Stimulated activated CD8-positive, alpha-beta memory T cell treated with anti-CD3 and anti-CD28 coated beads, Interleukin-7, amount 100 ng/mL, for 4 hours (primary cell): ENCODE data around the gene CIDEA.

ENCODE experiments used
- DNase-seq, 2 donors: peaks; one replicate each; pipeline ENCODE4 v3.0.0-alpha.2; 2020; ENCODE audit warnings: low read depth in 2 of 2

The CIDEA gene

DNA sequence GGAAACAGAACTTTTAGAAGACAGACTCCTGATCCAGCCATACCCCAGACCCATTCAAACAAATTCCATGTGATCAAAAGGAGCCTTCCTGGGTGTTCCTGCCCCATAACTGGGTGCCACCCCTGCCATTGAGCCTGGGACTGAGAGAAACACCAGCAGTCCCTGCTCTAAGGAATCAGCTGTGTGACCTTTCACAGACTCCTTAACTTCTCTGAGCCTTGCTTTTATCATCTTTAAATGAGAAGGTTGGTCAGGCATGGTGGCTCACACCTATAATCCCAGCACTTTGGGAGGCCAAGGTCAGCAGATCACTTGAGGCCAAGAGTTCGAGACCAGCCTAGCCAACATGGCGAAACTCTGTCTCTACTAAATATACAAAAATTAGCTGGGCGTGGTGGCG is 20.6 kb downstream of the CIDEA start:
- no peak for DNase-seq

GRCh38 chr18:12276736-12277554 is 22.8 kb downstream of the CIDEA start:
- no peak for DNase-seq

DNA sequence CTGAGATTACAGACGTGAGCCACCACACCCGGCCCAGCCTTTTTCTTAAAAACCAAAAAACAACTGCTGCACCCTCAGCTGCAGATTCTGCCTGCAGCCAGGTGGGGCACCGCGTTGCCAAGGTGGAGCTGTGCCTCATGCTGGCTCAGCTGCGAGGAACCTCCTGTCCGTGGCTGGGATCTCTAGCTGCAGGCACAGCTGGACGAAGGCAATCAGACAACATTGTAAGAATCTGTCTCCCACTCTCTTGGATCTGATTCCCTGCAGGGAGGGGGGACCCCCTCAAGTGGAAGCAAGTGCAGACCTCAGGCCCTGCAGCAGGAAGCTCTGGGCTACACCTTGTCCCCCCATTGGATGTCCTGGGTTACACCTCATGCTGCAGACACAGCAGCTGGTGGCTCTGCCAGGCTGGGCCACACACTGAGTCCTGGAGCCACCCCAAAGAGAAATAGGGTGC is 24.1 kb downstream of the CIDEA start:
- DNase-seq: no peak

GRCh38 chr18:12278741-12279682 is 24.9 kb downstream of the CIDEA start:
- no peak for DNase-seq

GRCh38 chr18:12279781-12280531 is 25.8 kb downstream of the CIDEA start:
- DNase-seq: no peak

GRCh38 chr18:12281861-12282260 is 27.7 kb downstream of the CIDEA start:
- DNase-seq: no peak

- no peak for DNase-seq
These were observed 28.4 kb downstream of the CIDEA start for GRCh38 chr18:12282442-12283039.

GRCh38 chr18:12283256-12283655 is 29.1 kb downstream of the CIDEA start:
- no peak for DNase-seq

DNA sequence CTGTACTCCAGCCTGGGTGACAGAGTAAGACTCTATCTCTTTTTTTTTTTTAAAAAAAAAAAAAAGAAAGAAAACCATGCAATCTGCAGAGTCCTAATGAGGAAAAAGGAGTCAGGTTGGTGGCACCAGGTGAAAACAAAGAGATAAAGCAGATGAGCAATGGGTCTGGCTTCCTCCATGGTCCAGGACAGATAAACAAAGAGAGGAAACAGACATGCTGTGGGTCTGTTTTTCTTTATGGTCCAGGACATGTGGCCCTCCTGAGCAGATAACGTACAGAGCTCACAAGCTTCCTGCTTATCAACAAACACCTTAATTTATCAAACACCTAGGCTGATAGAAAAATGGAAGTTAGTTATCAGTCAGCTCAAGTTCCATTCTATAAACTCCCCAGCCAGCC is 29.5 kb downstream of the CIDEA start:
- no peak for DNase-seq

- DNase-seq: no peak
These were observed 33.0 kb downstream of the CIDEA start for GRCh38 chr18:12287131-12287681.

DNA sequence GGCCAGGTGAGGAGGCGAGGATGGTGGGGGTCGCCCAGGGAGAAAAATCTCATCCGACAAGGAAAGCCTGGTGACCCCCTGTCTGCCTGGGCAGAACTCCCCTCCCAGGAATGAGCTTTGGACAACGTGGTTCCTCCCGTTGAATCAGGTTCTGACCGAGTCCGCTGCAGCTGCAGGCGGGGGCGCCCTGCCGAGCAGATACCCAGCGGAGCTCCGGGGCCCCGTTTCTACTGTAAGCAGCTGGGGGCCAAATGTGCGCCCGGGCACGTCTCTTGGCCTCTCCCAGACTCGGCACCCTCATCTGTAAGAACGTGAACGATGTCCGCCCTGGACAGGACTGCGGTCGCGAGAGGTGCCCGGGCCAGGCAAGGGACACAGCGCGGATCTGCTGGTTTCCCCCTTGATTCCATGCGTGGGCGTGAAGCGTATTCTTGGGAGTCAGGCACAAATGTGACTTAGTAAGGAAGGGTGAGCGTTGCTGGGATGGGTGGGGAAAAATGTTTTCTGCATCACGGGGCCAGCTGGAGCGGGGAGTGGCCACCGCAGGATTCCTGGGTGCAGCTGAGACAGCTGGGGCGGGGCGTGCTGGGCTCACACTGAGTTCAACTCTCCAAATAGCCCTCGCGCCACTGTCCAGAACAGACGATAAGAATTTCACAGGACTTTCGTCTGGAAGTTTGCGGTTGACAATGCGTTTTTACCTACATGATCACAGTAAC is 33.7 kb downstream of the CIDEA start:
- no peak for DNase-seq

DNA sequence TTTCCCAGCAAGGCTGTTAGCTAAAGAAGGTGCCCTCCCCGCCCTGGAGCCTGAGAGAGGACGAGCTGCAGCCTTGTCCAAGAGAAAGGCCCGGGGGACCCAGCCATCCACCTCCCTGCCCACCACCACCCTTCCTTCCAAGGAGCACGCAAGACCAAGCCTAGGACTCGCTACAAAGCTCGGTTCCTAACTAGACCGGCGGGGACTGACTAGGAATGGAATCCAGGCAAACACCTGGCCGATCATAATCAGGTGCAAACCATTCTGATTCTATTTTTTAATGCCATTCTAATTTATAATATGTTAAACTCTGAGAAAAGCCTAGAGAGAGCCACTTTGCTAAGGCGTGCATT is 34.2 kb downstream of the CIDEA start:
- DNase-seq: no peak

DNA sequence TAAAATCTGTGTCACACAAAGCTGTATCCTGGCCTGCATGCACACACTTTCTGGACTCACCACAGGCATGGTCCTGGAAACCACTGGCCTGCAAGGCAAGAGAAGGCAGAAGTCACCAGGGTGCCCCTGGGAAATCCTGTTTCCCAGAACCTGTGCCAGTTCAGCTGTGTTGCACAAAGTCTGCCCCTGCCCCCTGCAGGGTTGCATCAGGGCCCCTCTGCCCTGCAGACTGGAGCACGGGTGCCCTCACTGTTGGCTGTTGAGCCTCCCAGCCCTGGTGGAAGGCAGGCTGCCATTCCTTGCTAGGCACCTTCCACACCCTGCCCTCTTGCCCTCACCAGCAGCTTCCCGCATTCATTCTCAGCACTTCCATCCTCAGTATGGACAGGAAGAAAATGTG is 35.9 kb downstream of the CIDEA start:
- DNase-seq: no peak

DNA sequence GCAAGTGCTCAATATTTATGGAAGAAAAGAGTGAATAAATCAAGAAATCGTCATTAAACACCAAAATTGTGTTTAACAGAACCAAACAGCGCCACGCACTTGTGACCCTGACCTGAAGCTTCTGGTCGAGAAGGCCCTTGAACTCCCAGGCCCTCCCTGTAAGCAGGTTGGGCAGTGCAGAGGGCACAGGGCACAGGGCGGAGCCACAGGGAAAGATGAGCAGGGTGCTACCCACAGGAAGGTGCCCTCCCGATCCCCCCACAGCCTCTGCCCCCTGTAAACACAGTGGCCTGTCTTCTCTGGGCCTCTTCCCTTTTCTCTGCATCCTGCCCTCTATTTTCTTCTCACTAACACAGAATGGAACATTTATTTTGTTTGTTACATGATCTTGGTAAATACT is 37.0 kb downstream of the CIDEA start:
- no peak for DNase-seq

GRCh38 chr18:12291690-12292089 is 37.5 kb downstream of the CIDEA start:
- DNase-seq: no peak

GRCh38 chr18:12293831-12294230 is 39.7 kb downstream of the CIDEA start:
- DNase-seq: no peak

DNA sequence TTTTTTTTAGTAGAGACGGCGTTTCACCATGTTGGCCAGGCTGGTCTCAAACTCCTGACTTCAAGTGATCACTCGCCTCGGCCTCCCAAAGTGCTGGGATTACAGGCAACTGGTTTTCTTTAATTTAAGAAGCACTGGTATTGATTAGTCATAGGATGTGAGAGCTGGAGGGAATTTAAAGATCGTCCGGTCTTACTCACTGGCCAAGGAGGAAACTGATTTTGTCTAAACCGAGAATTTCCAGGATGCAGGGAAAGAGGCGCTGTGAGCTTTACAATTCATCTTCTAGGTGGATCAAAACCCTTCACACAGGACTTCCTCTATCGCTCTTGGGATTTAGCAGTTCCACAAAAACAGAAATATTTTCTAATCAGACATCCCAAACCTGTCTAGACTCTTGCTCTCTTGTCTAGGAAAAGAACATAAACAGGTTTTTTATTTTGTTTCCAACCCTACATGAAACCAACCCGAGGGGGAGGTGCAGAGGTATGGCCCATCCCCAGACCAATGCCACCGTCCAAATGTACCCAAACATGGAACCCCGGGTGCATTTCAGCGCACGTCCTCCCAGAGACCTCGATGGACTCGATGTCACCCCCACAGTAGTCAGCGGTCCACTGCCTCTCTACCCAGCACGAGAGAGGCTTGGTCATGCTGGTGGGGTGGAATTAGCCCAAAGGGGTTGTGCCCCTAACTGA is 41.4 kb downstream of the CIDEA start:
- no peak for DNase-seq

DNA sequence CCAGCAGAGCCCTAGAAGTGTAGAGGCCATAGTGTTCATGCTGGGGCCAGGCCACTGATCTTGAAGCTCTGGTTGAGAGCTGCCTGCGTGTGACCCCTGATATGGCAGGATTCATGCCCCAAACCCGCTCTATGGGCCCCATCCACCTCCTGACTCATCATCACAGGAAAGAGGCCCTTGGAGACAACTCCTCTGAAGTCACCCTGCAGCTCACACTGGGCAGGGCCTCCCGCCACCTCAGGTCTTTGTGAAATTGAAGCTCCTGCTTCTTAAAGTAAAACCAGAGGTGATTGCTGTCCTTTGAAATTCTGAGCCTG is 41.9 kb downstream of the CIDEA start:
- no peak for DNase-seq

DNA sequence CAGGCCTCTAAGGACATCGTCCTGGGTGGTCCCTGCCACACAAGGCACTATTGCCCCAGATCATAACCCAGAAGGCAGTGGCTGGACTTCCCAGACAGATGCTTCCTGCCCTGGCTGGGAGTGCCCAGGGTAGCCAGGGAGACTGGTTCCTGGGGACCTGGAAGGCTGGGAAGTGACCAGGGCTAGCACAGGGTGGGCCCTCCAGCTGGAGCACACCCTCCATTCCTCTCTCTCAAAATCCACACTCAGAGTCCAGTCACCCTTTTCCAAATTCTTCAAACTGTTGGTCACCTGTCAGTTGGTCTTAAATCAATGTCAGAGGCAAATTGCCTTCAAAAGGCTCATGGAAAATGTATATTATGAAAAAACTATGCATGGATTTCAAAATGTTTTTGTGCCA is 42.3 kb downstream of the CIDEA start:
- DNase-seq: no peak

- no peak for DNase-seq
These were observed 45.7 kb downstream of the CIDEA start for GRCh38 chr18:12299862-12300261.
